C4-2B (cell line): ENCODE measurements around the gene FBF1.

Experiments
- H3K27ac ChIP-seq: fragments of 450-650 bp; 2 replicates; pipeline ENCODE4 v1.5.1; 2017
- CTCF ChIP-seq: fragments of 450-650 bp; conservative IDR thresholded peaks from 2 replicates; pipeline ENCODE4 v1.5.1; 2017; ENCODE audit warnings: mild to moderate bottlenecking
- ZFX ChIP-seq: fragments of 450-650 bp; IDR thresholded peaks from 2 replicates; pipeline ENCODE4 v1.6.1; 2017

The FBF1 gene

GRCh38 chr17:75921596-75921995 is 19.2 kb downstream of the FBF1 start:
- H3K27ac ChIP-seq, result no peak overlapping the region
- no peak for TF ChIP-seq CTCF
- TF ChIP-seq ZFX, result no peak

DNA sequence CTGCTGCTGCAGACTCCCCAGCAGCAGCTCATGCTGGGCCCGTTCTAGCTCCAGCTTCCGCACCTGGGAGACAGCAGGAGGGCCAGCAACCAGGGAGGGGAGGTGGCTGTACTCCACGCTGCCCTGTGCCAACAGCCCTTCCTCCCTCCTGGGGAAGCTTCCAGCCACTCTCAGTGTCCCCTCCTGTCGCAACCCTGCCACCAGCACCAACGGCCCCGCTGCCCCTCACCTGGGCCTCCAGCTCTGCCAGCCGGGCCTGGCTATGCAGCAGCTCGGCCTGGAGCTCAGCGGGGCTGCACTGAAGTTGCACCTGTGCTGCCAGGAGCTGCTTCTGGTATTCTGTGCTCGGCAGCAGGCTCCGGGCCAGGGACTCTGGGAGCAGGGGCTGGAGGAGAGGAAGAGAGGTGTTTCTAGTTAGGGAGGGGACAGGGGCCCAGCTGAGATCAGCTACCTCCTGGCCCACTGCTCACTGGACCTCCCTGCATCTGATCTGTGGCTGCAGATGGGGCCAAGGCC is 20.7 kb downstream of the FBF1 start:
- TF ChIP-seq ZFX (no peak), CTCF (no peak)
- H3K27ac ChIP-seq, result no peak overlapping the region

- TF ChIP-seq CTCF (no peak), ZFX (no peak)
- no peak overlapping the region for H3K27ac ChIP-seq
Measured at GRCh38 chr17:75919611-75920010, 21.2 kb downstream of the FBF1 start.

GRCh38 chr17:75917917-75918445 is 22.9 kb downstream of the FBF1 start:
- H3K27ac ChIP-seq, result no peak overlapping the region
- no peak for TF ChIP-seq CTCF
- TF ChIP-seq ZFX, result no peak

DNA sequence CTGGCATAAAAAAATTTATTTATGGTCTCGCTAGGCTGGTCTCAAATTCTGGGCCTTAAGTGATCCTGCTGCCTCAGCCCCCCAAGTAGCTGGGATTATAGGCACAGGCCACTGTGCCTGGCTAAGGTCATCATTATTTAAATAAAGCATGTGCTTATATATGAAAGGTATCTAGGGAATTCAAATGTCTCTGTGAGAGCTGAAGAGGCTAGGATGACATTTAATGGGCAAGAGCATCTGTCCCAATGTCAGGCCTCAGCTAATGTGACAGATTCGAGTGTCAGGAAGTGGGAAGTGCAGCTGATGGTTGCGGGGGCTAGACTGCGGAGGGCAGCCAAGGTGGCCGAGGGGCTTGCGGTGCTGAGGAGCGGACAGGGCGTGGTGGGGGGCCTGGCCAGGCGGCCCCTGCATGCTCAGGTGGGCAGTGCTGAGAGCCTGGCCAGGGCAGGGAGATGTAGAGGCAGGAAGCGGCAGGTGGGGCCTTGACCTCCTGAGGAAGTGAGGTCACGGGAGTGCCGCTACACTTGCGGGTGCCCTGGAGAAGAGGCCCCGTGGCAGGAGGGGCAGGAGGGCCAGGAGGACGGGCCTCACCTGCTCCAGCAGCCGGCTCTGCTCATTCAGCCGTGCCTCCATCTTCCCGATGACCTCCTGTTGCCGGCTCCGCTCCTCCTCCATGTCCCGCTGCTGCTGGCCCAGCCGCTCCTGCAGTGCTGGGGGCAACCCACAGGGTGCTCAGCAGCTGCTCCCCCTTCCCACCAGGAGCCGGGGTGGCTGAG is 23.5 kb downstream of the FBF1 start:
- no peak overlapping the region for H3K27ac ChIP-seq
- TF ChIP-seq ZFX (no peak), CTCF (no peak)

GRCh38 chr17:75915268-75915667 is 25.6 kb downstream of the FBF1 start:
- no peak overlapping the region for H3K27ac ChIP-seq
- TF ChIP-seq CTCF, result no peak
- TF ChIP-seq ZFX, result no peak

GRCh38 chr17:75914643-75915267 is 26.1 kb downstream of the FBF1 start:
- no peak for TF ChIP-seq ZFX
- TF ChIP-seq CTCF, result no peak
- H3K27ac ChIP-seq, result no peak overlapping the region
